ENCODE measurements around the gene ARHGAP27. TPM values are rescaled to one million over a fixed set of nuclear protein-coding genes. Genes with fewer than 3 reads are reported as not detected.

ARHGAP27 gene
- total and polyA plus RNA-seq, 2 of the 13 experiments (the other 11 are each of a cell fraction or from before 2014, with no cell fraction given) = 15.5 to 18.9 TPM

GRCh38 chr17:45351831-45352230 is 80.8 kb downstream of the ARHGAP27 start (continued):
- no peak for TF ChIP-seq ZNF326 (CRISPR knock-in tag; IDR thresholded peaks at IDR 0.05; ENCODE audit: borderline replicate concordance)

DNA sequence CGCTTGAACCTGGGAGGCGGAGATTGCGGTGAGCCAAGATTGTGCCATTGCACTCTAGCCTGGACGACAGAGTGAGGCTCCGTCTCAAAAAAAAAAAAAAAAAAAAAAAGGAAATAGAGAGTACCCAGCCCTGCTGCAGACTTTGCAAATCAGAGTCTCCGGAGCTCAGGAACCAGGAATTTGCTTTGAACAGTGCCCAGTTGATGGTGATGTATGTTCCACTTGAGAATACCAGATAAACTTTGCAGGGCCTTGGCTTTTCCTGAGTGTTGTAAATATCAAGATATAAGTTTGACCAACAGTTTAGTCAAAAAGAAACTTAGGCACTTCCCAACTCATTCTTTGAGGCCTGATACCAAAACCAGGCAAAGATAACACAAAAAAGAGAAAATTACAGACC is 85.2 kb downstream of the ARHGAP27 start:
- DNase-seq (ENCODE audit: low spot score) = no peak
- H4K20me1 ChIP-seq (ENCODE audit: insufficient read depth, low read length) = no peaks in the 10 kb centered on the region
- 0 out of 2 replicates have a peak, but pooled peaks cover 6% of the 10 kb centered on the region for H3K4me1 ChIP-seq (ENCODE audit: insufficient read depth, low read length)
- no peak overlapping the region for H3K4me3 ChIP-seq (replicated peaks in 1 of 3; ENCODE audit: insufficient read depth in 1 of 3, low read depth in 2 of 3, low read length in 3 of 3)
- 61% methylated on average over 6 of the region's 6 CpGs for WGBS (ENCODE audit: low lambda C conversion rate)
- no peaks in the 10 kb centered on the region for H3K9me3 ChIP-seq (ENCODE audit: low read length)
- POLR2A ChIA-PET = no interaction called here
- in situ Hi-C loops (cut with HindIII; ENCODE audit: extremely low pct_ligation_motif_present, low pct_unique_long_range_greater_than_20kb) = no loop called here
- no peak for ATAC-seq
- no peak overlapping the region for H2AFZ ChIP-seq (ENCODE audit: low read length)
- H3K79me2 ChIP-seq (ENCODE audit: insufficient read depth, low read length) = no peaks in the 10 kb centered on the region
- FAIRE-seq = no peak
- no peak overlapping the region for H3K27ac ChIP-seq (ENCODE audit: extremely low read length, insufficient read depth, low read length)
- H3K27me3 ChIP-seq (ENCODE audit: control insufficient read depth in 1 of 2, insufficient read depth in 2 of 2, low read length in 2 of 2) = no peaks in the 10 kb centered on the region
- BruUV-seq (replicated peaks) = no TSS peak
- H3K9ac ChIP-seq (ENCODE audit: insufficient read depth, low read depth, low read length) = no peak overlapping the region
- CTCF ChIA-PET (ENCODE audit: low intra/inter-chr PET ratio, low total read pairs) = no interaction called here
- no peaks in the 10 kb centered on the region for H3K36me3 ChIP-seq (replicated peaks in 1 of 2; ENCODE audit: control insufficient read depth in 1 of 2, insufficient read depth in 2 of 2, low read length in 2 of 2)
- no peak overlapping the region for H3K4me2 ChIP-seq (ENCODE audit: low read depth, low read length)
- intact Hi-C loops (cut with micrococcal nuclease; ENCODE audit: unreplicated experiment) = no loop called here
- TF ChIP-seq ZNF354B (CRISPR knock-in tag; IDR thresholded peaks at IDR 0.05) (no peak), TFDP2 (CRISPR knock-in tag; IDR thresholded peaks at IDR 0.05) (no peak), TBX2 (CRISPR knock-in tag; IDR thresholded peaks at IDR 0.05; ENCODE audit: borderline replicate concordance) (no peak), ZSCAN31 (CRISPR knock-in tag; IDR thresholded peaks at IDR 0.05; ENCODE audit: low read depth) (no peak), KAT2B (IDR thresholded peaks at IDR 0.05; ENCODE audit: borderline replicate concordance, low read depth, low read length) (no peak), RXRA (CRISPR knock-in tag; IDR thresholded peaks at IDR 0.05) (no peak), SALL1 (CRISPR knock-in tag; IDR thresholded peaks at IDR 0.05) (no peak)

All from HepG2 (cell line).